SK-N-SH treated with all-trans-retinoic acid at 6 μM for 48 hours (cell line): ENCODE measurements around the gene RNF43.

Source experiments
- ATAC-seq: fragments of 200-7000 bp; cut with Tn5 transposase; 3 replicates; pipeline ENCODE4 v1.9.1; 2020; ENCODE audit warnings: mild to moderate bottlenecking, moderate library complexity
- ARNTL ChIP-seq: fragments of 450-650 bp; formaldehyde crosslinking; IDR thresholded peaks from 2 replicates; pipeline ENCODE4 v1.5.0; 2020; ENCODE audit warnings: low read depth, mild to moderate bottlenecking, moderate library complexity, borderline replicate concordance
- BACH2 ChIP-seq: fragments of 250-450 bp; sonication (Bioruptor Pico); IDR thresholded peaks from 2 replicates; pipeline ENCODE4 v1.9.0; 2021; ENCODE audit warnings: mild to moderate bottlenecking, borderline replicate concordance
- CSDC2 ChIP-seq: fragments of 250-450 bp; sonication (Bioruptor Pico); IDR thresholded peaks from 2 replicates; pipeline ENCODE4 v1.5.0; 2020; ENCODE audit warnings: mild to moderate bottlenecking, moderate library complexity
- ESRRG ChIP-seq: fragments of 250-450 bp; sonication (Bioruptor Pico); IDR thresholded peaks from 2 replicates; pipeline ENCODE4 v1.6.1; 2021; ENCODE audit warnings: mild to moderate bottlenecking
- ISL1 ChIP-seq: fragments of 250-450 bp; sonication (Bioruptor Pico); IDR thresholded peaks from 2 replicates; pipeline ENCODE4 v2.1.2; 2022; ENCODE audit warnings: mild to moderate bottlenecking, moderate library complexity
- OSR1 ChIP-seq: fragments of 250-450 bp; sonication (Bioruptor Pico); IDR thresholded peaks from 2 replicates; pipeline ENCODE4 v1.8.0; 2022; ENCODE audit warnings: moderate library complexity, mild to moderate bottlenecking, inconsistent platforms
- PPARA ChIP-seq: fragments of 250-450 bp; sonication (Bioruptor Pico); IDR thresholded peaks from 2 replicates; pipeline ENCODE4 v1.5.0; 2020; ENCODE audit warnings: mild to moderate bottlenecking, borderline replicate concordance
- RARB ChIP-seq: fragments of 250-450 bp; sonication (Bioruptor Pico); IDR thresholded peaks from 2 replicates; pipeline ENCODE4 v1.8.0; 2021; ENCODE audit warnings: mild to moderate bottlenecking, moderate library complexity
- SNAI2 ChIP-seq: fragments of 250-450 bp; sonication (Bioruptor Pico); IDR thresholded peaks from 2 replicates; pipeline ENCODE4 v1.5.0; 2020; ENCODE audit warnings: mild to moderate bottlenecking, moderate library complexity
- TCF4 ChIP-seq: fragments of 250-450 bp; sonication (Bioruptor Pico); IDR thresholded peaks from 2 replicates; pipeline ENCODE4 v1.8.0; 2021; ENCODE audit warnings: mild to moderate bottlenecking, moderate library complexity, borderline replicate concordance
- TOX ChIP-seq: fragments of 250-450 bp; sonication (Bioruptor Pico); IDR thresholded peaks from 2 replicates; pipeline ENCODE4 v1.8.0; 2021; ENCODE audit warnings: mild to moderate bottlenecking, moderate library complexity, borderline replicate concordance
- ZC3H10 ChIP-seq: fragments of 250-450 bp; sonication (Bioruptor Pico); IDR thresholded peaks from 2 replicates; pipeline ENCODE4 v1.5.1; 2021; ENCODE audit warnings: mild to moderate bottlenecking, moderate library complexity
- ZFP3 ChIP-seq: fragments of 250-450 bp; sonication (Bioruptor Pico); IDR thresholded peaks from 2 replicates; pipeline ENCODE4 v1.5.0; 2020; ENCODE audit warnings: mild to moderate bottlenecking, moderate library complexity
- ZFP30 ChIP-seq: fragments of 450-650 bp; formaldehyde crosslinking; IDR thresholded peaks from 2 replicates; pipeline ENCODE4 v1.5.0; 2022; ENCODE audit warnings: mild to moderate bottlenecking, moderate library complexity
- ZNF565 ChIP-seq: fragments of 450-650 bp; formaldehyde crosslinking; conservative IDR thresholded peaks from 2 replicates; pipeline ENCODE4 v1.5.0; 2020; ENCODE audit warnings: low read depth, mild to moderate bottlenecking, moderate library complexity
- ZNF70 ChIP-seq: fragments of 450-650 bp; formaldehyde crosslinking; IDR thresholded peaks from 2 replicates; pipeline ENCODE4 v1.5.0; 2020; ENCODE audit warnings: mild to moderate bottlenecking, moderate library complexity
- ZNF8 ChIP-seq: fragments of 450-650 bp; formaldehyde crosslinking; IDR thresholded peaks from 2 replicates; pipeline ENCODE4 v1.5.0; 2020; ENCODE audit warnings: mild to moderate bottlenecking, moderate library complexity
- TF ChIP-seq, protein P1 (sequence below): fragments of 250-450 bp; sonication (Bioruptor Pico); IDR thresholded peaks from 2 replicates; pipeline ENCODE4 v1.5.1; 2021; ENCODE audit warnings: mild to moderate bottlenecking, moderate library complexity
- TF ChIP-seq, protein P2 (sequence below): fragments of 250-450 bp; sonication (Bioruptor Pico); IDR thresholded peaks from 2 replicates; pipeline ENCODE4 v1.5.0; 2020; ENCODE audit warnings: mild to moderate bottlenecking, moderate library complexity
- TF ChIP-seq, protein P3 (sequence below): fragments of 250-450 bp; sonication (Bioruptor Pico); IDR thresholded peaks from 2 replicates; pipeline ENCODE4 v1.5.1; 2020; ENCODE audit warnings: low read depth, mild to moderate bottlenecking, moderate library complexity
- TF ChIP-seq, protein P4 (sequence below): fragments of 250-450 bp; sonication (Bioruptor Pico); IDR thresholded peaks from 2 replicates; pipeline ENCODE4 v1.8.0; 2020; ENCODE audit warnings: mild to moderate bottlenecking, moderate library complexity, borderline replicate concordance

The RNF43 gene

DNA sequence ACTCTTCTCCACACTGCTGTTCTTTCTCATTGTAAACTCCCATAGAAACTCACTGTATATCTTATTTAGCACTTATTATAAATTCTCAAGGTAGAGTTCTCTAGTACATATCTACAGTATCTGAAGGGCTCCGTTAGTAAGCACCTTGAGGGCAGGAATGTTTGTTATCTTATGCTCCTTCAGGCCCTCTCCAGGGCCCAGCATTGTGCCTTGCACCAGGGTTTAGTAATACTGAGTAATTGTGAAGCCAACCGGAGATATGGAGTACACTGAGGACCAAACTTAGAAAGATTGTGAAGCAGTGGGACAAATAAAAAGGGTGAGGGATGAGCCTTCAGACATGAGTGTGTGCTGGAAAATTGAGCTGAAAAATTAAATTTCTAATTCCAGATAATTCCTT lies 26.4 kb downstream of the RNF43 start:
- TF ChIP-seq, protein P1, sequence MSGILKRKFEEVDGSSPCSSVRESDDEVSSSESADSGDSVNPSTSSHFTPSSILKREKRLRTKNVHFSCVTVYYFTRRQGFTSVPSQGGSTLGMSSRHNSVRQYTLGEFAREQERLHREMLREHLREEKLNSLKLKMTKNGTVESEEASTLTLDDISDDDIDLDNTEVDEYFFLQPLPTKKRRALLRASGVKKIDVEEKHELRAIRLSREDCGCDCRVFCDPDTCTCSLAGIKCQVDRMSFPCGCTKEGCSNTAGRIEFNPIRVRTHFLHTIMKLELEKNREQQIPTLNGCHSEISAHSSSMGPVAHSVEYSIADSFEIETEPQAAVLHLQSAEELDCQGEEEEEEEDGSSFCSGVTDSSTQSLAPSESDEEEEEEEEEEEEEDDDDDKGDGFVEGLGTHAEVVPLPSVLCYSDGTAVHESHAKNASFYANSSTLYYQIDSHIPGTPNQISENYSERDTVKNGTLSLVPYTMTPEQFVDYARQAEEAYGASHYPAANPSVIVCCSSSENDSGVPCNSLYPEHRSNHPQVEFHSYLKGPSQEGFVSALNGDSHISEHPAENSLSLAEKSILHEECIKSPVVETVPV (CRISPR knock-in tag): no peak
- ATAC-seq: no peak

DNA sequence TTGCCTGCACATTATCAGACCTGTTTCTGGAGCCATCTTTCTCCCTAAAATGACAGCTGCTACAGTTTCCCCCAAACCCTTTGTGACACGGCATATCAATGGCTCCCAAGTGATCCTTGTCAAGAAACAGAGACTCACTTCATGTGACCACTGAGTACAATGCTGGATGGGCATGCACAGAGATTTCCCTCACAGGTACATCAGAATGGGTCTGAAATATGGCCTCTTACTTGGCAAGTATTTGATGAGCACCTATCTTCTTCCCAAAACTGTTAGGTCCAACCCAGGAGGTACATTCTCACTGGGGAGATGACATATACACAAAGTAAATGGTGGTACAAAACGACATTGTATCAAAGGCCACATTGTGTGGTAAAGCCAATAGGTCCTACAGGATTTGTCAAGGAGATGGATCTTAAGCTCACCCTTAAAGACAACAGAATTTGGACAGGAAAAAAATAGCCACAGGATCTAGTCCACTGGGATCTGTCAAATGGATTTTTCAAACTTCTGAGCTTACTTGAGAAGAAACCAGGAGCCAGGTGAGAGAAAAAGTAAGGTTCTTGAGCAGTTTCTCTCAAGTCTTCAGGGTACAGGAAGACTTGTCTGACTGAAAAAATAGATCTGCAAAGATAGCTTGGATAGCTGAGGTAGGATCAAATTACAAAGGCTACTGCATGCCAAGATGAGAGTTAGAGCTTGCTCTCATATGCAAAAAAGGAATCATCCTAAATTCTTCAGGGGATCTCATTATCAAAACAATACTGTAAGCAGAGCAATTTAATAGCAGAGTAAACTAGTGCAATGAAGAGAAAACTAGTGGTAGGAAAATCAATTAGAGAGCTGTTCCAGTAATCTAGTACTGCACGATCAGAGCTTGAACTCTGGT lies 28.8 kb downstream of the RNF43 start:
- ATAC-seq: no peak
- TF ChIP-seq ZFP30: no peak
- no peak for TF ChIP-seq RARB (CRISPR knock-in tag)
- TF ChIP-seq ISL1: no peak
- TF ChIP-seq OSR1 (CRISPR knock-in tag): no peak
- TF ChIP-seq, protein P2, sequence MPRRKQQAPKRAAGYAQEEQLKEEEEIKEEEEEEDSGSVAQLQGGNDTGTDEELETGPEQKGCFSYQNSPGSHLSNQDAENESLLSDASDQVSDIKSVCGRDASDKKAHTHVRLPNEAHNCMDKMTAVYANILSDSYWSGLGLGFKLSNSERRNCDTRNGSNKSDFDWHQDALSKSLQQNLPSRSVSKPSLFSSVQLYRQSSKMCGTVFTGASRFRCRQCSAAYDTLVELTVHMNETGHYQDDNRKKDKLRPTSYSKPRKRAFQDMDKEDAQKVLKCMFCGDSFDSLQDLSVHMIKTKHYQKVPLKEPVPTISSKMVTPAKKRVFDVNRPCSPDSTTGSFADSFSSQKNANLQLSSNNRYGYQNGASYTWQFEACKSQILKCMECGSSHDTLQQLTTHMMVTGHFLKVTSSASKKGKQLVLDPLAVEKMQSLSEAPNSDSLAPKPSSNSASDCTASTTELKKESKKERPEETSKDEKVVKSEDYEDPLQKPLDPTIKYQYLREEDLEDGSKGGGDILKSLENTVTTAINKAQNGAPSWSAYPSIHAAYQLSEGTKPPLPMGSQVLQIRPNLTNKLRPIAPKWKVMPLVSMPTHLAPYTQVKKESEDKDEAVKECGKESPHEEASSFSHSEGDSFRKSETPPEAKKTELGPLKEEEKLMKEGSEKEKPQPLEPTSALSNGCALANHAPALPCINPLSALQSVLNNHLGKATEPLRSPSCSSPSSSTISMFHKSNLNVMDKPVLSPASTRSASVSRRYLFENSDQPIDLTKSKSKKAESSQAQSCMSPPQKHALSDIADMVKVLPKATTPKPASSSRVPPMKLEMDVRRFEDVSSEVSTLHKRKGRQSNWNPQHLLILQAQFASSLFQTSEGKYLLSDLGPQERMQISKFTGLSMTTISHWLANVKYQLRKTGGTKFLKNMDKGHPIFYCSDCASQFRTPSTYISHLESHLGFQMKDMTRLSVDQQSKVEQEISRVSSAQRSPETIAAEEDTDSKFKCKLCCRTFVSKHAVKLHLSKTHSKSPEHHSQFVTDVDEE (CRISPR knock-in tag): no peak
- TF ChIP-seq PPARA (CRISPR knock-in tag): no peak
- TF ChIP-seq SNAI2 (CRISPR knock-in tag): no peak
- no peak for TF ChIP-seq ESRRG (CRISPR knock-in tag)
- TF ChIP-seq ZC3H10 (CRISPR knock-in tag): no peak
- no peak for TF ChIP-seq ZNF70 (CRISPR knock-in tag)
- no peak for TF ChIP-seq ARNTL
- TF ChIP-seq, protein P3, sequence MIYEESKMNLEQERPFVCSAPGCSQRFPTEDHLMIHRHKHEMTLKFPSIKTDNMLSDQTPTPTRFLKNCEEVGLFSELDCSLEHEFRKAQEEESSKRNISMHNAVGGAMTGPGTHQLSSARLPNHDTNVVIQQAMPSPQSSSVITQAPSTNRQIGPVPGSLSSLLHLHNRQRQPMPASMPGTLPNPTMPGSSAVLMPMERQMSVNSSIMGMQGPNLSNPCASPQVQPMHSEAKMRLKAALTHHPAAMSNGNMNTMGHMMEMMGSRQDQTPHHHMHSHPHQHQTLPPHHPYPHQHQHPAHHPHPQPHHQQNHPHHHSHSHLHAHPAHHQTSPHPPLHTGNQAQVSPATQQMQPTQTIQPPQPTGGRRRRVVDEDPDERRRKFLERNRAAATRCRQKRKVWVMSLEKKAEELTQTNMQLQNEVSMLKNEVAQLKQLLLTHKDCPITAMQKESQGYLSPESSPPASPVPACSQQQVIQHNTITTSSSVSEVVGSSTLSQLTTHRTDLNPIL (CRISPR knock-in tag): no peak
- no peak for TF ChIP-seq ZFP3 (CRISPR knock-in tag)
- no peak for TF ChIP-seq TCF4 (CRISPR knock-in tag)
- TF ChIP-seq, protein P4, sequence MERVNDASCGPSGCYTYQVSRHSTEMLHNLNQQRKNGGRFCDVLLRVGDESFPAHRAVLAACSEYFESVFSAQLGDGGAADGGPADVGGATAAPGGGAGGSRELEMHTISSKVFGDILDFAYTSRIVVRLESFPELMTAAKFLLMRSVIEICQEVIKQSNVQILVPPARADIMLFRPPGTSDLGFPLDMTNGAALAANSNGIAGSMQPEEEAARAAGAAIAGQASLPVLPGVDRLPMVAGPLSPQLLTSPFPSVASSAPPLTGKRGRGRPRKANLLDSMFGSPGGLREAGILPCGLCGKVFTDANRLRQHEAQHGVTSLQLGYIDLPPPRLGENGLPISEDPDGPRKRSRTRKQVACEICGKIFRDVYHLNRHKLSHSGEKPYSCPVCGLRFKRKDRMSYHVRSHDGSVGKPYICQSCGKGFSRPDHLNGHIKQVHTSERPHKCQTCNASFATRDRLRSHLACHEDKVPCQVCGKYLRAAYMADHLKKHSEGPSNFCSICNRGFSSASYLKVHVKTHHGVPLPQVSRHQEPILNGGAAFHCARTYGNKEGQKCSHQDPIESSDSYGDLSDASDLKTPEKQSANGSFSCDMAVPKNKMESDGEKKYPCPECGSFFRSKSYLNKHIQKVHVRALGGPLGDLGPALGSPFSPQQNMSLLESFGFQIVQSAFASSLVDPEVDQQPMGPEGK: no peak
- TF ChIP-seq ZNF8 (CRISPR knock-in tag): no peak
- TF ChIP-seq TOX: no peak
- TF ChIP-seq BACH2 (CRISPR knock-in tag): no peak
- no peak for TF ChIP-seq ZNF565 (CRISPR knock-in tag)
- no peak for TF ChIP-seq CSDC2

DNA sequence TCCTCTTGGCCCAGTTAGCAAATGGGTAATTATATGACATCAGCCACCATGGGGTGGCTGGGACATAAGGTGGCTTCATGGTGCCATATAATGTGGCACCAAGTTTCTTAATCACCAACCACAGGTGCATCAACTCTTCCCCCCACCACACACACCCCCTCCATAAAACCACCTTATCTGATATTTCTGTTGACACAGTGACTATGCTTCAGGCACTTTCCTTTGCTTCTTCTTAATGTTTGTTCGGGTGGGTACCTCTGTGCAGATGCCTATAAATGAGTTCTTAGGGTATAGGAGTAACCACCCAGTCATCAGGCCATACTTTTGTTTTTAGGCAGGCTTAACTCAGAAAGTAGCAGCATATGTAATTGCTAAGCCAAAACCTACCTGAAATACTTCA lies 29.5 kb downstream of the RNF43 start:
- no peak for ATAC-seq
- TF ChIP-seq OSR1 (CRISPR knock-in tag): no peak
- TF ChIP-seq TCF4 (CRISPR knock-in tag): no peak
- no peak for TF ChIP-seq TOX
- TF ChIP-seq ZFP30: no peak
- TF ChIP-seq, protein P3 (CRISPR knock-in tag): no peak
- TF ChIP-seq, protein P1 (CRISPR knock-in tag): no peak
- TF ChIP-seq RARB (CRISPR knock-in tag): no peak
- TF ChIP-seq CSDC2: no peak
- TF ChIP-seq ARNTL: no peak
- TF ChIP-seq ZNF565 (CRISPR knock-in tag): no peak
- TF ChIP-seq, protein P4: no peak
- TF ChIP-seq, protein P2 (CRISPR knock-in tag): no peak
- no peak for TF ChIP-seq ZNF70 (CRISPR knock-in tag)
